ENCODE results near the gene GNB1L. TPM values are rescaled to one million over a fixed set of nuclear protein-coding genes. Genes with fewer than 3 reads are reported as not detected.

The GNB1L gene
- polyA plus RNA-seq, 3 donors = 3.4 to 6.0 (median 4.8) TPM

- H3K36me3 ChIP-seq (replicated peaks in 1 of 2; ENCODE audit: control insufficient read depth in 1 of 2, insufficient read depth in 2 of 2, low read length in 2 of 2) = no peaks in the 10 kb centered on the region
- H3K4me3 ChIP-seq (replicated peaks in 1 of 3; ENCODE audit: low read depth in 2 of 3, low read length in 3 of 3) = no peak overlapping the region
- H3K9me3 ChIP-seq (replicated peaks in 1 of 2; ENCODE audit: control insufficient read depth in 1 of 2, insufficient read depth in 1 of 2, low read length in 2 of 2) = no peaks in the 10 kb centered on the region
- WGBS (ENCODE audit: insufficient coverage) = 95% methylated on average over 18 of the region's 24 CpGs
- DNase-seq = no peak
- intact Hi-C loops (cut with micrococcal nuclease) = no loop called here
- H2AFZ ChIP-seq (ENCODE audit: insufficient read depth, low read depth, low read length, poor library complexity, severe bottlenecking) = no peak overlapping the region
- H3K9me3 Mint-ChIP-seq = no peaks in the 10 kb centered on the region
- no peak overlapping the region for H3K27ac Mint-ChIP-seq
- no peak for TF ChIP-seq CTCF (IDR thresholded peaks at IDR 0.05)
- peaks cover 3 to 16% (median 9%) of the 10 kb centered on the region in 3 donors for H3K27me3 Mint-ChIP-seq (ENCODE audit: low read depth in 3 of 3)
- no peak overlapping the region for H3K4me2 ChIP-seq (replicated peaks; ENCODE audit: extremely low read depth, low read length, poor library complexity, severe bottlenecking)
- peaks cover 0 to 5% of the 10 kb centered on the region in 2 donors for H3K4me1 ChIP-seq (ENCODE audit: control insufficient read depth in 1 of 2, insufficient read depth in 2 of 2, low read length in 2 of 2)
- H3K4me1 Mint-ChIP-seq = peaks cover 7% of the 10 kb centered on the region
- H3K27ac ChIP-seq (ENCODE audit: low read depth in 1 of 2, low read length in 2 of 2) = no peak overlapping the region
- no peak overlapping the region for H3K9ac ChIP-seq (ENCODE audit: insufficient read depth, low read length, poor library complexity, severe bottlenecking)
- H3K4me3 Mint-ChIP-seq = no peak overlapping the region
- H3K79me2 ChIP-seq (ENCODE audit: insufficient read depth, low read length) = no peaks in the 10 kb centered on the region
- no peaks in the 10 kb centered on the region for H3K27me3 ChIP-seq (ENCODE audit: control insufficient read depth in 2 of 2, insufficient read depth in 2 of 2, low read length in 2 of 2)
- no peaks in the 10 kb centered on the region for H3K36me3 Mint-ChIP-seq
- H4K20me1 ChIP-seq (ENCODE audit: insufficient read depth, low read length) = no peaks in the 10 kb centered on the region
Measured at GRCh38 chr22:19783586-19784383, 70.9 kb downstream of the GNB1L start.

- Histone ChIP-seq H3K79me2 (ENCODE audit: insufficient read depth, low read length) (no peaks in the 10 kb centered on the region), H3K9ac (ENCODE audit: insufficient read depth, low read length, poor library complexity, severe bottlenecking) (no peak overlapping the region), H3K27me3 (ENCODE audit: control insufficient read depth in 2 of 2, insufficient read depth in 2 of 2, low read length in 2 of 2) (no peaks in the 10 kb centered on the region), H3K4me3 (replicated peaks in 1 of 3; ENCODE audit: low read depth in 2 of 3, low read length in 3 of 3) (no peak overlapping the region), H3K36me3 (replicated peaks in 1 of 2; ENCODE audit: control insufficient read depth in 1 of 2, insufficient read depth in 2 of 2, low read length in 2 of 2) (no peaks in the 10 kb centered on the region), H3K27ac (ENCODE audit: low read depth in 1 of 2, low read length in 2 of 2) (no peak overlapping the region), H4K20me1 (ENCODE audit: insufficient read depth, low read length) (no peaks in the 10 kb centered on the region), H3K4me2 (replicated peaks; ENCODE audit: extremely low read depth, low read length, poor library complexity, severe bottlenecking) (no peak overlapping the region), H2AFZ (ENCODE audit: insufficient read depth, low read depth, low read length, poor library complexity, severe bottlenecking) (no peak overlapping the region), H3K4me1 (ENCODE audit: control insufficient read depth in 1 of 2, insufficient read depth in 2 of 2, low read length in 2 of 2) (peaks cover 0 to 5% of the 10 kb centered on the region in 2 donors), H3K9me3 (replicated peaks in 1 of 2; ENCODE audit: control insufficient read depth in 1 of 2, insufficient read depth in 1 of 2, low read length in 2 of 2) (no peaks in the 10 kb centered on the region)
- Mint-ChIP-seq H3K36me3 (no peaks in the 10 kb centered on the region), H3K4me1 (peaks cover 7% of the 10 kb centered on the region), H3K27me3 (ENCODE audit: low read depth in 3 of 3) (peaks cover 8 to 29% (median 9%) of the 10 kb centered on the region in 3 donors), H3K4me3 (no peak overlapping the region), H3K9me3 (no peaks in the 10 kb centered on the region), H3K27ac (no peak overlapping the region)
- no peak for TF ChIP-seq CTCF (IDR thresholded peaks at IDR 0.05)
- no peak for DNase-seq
- intact Hi-C loops (cut with micrococcal nuclease) = no loop called here
- no CpG with 5 or more reads among the region's 1 CpG for WGBS (ENCODE audit: insufficient coverage)
Measured at GRCh38 chr22:19782533-19782932, 72.1 kb downstream of the GNB1L start.
